ENCODE measurements around the gene SLIT2.

Gene SLIT2

DNA sequence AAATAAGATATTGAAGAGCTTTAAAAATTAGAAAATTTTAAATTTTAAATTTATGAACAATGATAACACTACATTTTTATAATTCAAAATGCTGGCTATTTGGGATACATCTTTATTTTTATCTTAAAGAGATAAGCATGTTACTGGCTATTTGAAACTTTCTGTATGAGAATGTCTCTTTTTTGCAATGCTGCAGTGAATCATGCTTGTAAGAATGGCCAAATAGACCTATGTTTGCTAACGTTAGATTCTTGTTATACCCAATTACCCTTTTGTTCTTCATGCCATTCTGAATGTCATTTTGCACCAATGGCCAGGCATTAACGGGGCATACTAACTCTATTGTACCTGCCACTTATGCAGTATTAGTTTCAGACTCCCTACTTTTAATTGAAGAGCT is 49.5 kb downstream of the SLIT2 start:
- no peak overlapping the region for H3K27ac ChIP-seq
- ChIA-PET POLR2A (ENCODE audit: low non-redundant PET) (no interaction called here), CTCF (no interaction called here)
- TF ChIP-seq, protein P1, sequence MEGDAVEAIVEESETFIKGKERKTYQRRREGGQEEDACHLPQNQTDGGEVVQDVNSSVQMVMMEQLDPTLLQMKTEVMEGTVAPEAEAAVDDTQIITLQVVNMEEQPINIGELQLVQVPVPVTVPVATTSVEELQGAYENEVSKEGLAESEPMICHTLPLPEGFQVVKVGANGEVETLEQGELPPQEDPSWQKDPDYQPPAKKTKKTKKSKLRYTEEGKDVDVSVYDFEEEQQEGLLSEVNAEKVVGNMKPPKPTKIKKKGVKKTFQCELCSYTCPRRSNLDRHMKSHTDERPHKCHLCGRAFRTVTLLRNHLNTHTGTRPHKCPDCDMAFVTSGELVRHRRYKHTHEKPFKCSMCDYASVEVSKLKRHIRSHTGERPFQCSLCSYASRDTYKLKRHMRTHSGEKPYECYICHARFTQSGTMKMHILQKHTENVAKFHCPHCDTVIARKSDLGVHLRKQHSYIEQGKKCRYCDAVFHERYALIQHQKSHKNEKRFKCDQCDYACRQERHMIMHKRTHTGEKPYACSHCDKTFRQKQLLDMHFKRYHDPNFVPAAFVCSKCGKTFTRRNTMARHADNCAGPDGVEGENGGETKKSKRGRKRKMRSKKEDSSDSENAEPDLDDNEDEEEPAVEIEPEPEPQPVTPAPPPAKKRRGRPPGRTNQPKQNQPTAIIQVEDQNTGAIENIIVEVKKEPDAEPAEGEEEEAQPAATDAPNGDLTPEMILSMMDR (conservative IDR thresholded peaks at IDR 0.05; ENCODE audit: low read depth) = no peak
- DNase-seq (ENCODE audit: low spot score) = no peak

Data from RWPE1 (cell line).